OCI-LY7 (cell line): Measurements from ENCODE around the gene ANO2. TPM values are rescaled to one million over a fixed set of nuclear protein-coding genes. Genes with fewer than 3 reads are reported as not detected.

Source experiments
- BruUV-seq: library from RNA; stranded (reverse); fragments of 400-500 nt; replicated peaks from 2 replicates; lab custom pipeline; 2021; lab: Mats Ljungman, UMichigan
- CTCF ChIA-PET: fragments of 300-600 bp; sonication (Branson Sonifier 250); formaldehyde crosslinking; loops from one replicate; lab custom pipeline; 2022; ENCODE audit warnings: antibody characterized with exemption; ENCODE audit not compliant: unreplicated experiment; lab: Charles Lee
- POLR2A ChIA-PET: fragments of 300-600 bp; sonication (Branson Sonifier 250); formaldehyde crosslinking; loops from one replicate; lab custom pipeline; 2022; ENCODE audit warnings: antibody characterized with exemption; lab: Charles Lee
- DNase-seq: peaks from one replicate; pipeline ENCODE4 v3.0.0-alpha.2; 2015; ENCODE audit warnings: low spot score
- H2AFZ ChIP-seq: fragments of 200-600 bp; sonication (generic), shearing (Covaris generic); 2 replicates; pipeline ENCODE4 v1.6.1; 2014; ENCODE audit warnings: mild to moderate bottlenecking, antibody characterized with exemption, low read length, moderate library complexity
- H3K27ac ChIP-seq: fragments of 200-600 bp; sonication (generic); 2 replicates; pipeline ENCODE4 v1.5.1; 2014; ENCODE audit warnings: mixed run types, low read depth, mild to moderate bottlenecking, moderate library complexity, low read length, inconsistent platforms; ENCODE audit not compliant: poor library complexity, severe bottlenecking
- H3K36me3 ChIP-seq: fragments of 200-600 bp; sonication (generic); 2 replicates; pipeline ENCODE4 v1.6.1; 2014; ENCODE audit warnings: mild to moderate bottlenecking, antibody characterized with exemption, low read length, moderate library complexity, mixed read lengths; ENCODE audit not compliant: insufficient read depth
- H3K4me1 ChIP-seq: fragments of 200-600 bp; sonication (generic); 2 replicates; pipeline ENCODE4 v1.5.1; 2014; ENCODE audit warnings: mild to moderate bottlenecking, low read length; ENCODE audit not compliant: insufficient read depth, poor library complexity, severe bottlenecking
- H3K4me2 ChIP-seq: fragments of 200-600 bp; sonication (generic); 2 replicates; pipeline ENCODE4 v1.6.1; 2014; ENCODE audit warnings: mild to moderate bottlenecking, low read length
- H3K4me3 ChIP-seq: fragments of 200-600 bp; sonication (generic); 2 replicates; pipeline ENCODE4 v1.5.1; 2014; ENCODE audit warnings: mild to moderate bottlenecking, low read depth, low read length; ENCODE audit not compliant: poor library complexity, severe bottlenecking
- H3K79me2 ChIP-seq: fragments of 200-600 bp; sonication (generic); 2 replicates; pipeline ENCODE4 v1.6.1; 2016; ENCODE audit warnings: low read depth, mild to moderate bottlenecking, low read length, moderate library complexity, mixed read lengths; ENCODE audit not compliant: insufficient read depth
- H3K9me2 ChIP-seq: fragments of 200-600 bp; sonication (generic); 2 replicates; pipeline ENCODE4 v1.6.1; 2016; ENCODE audit warnings: mild to moderate bottlenecking, low read length, mixed read lengths; ENCODE audit not compliant: insufficient read depth
- H3K9me3 ChIP-seq: fragments of 200-600 bp; sonication (generic); 2 replicates; pipeline ENCODE4 v1.6.1; 2014; ENCODE audit warnings: mild to moderate bottlenecking, mixed run types, low read length, mixed read lengths
- H4K20me1 ChIP-seq: fragments of 200-600 bp; sonication (generic); 2 replicates; pipeline ENCODE4 v1.6.1; 2014; ENCODE audit warnings: mild to moderate bottlenecking, antibody characterized with exemption, low read length, moderate library complexity, mixed read lengths; ENCODE audit not compliant: insufficient read depth
- EZH2phosphoT487 ChIP-seq: fragments of 200-600 bp; sonication (generic); IDR thresholded peaks from 2 replicates; pipeline ENCODE4 v1.6.1; 2018; ENCODE audit warnings: low read depth, borderline replicate concordance, mild to moderate bottlenecking, mixed run types, antibody characterized with exemption, low read length, moderate library complexity, mixed read lengths
- intact Hi-C: fragments of 100-400 bp; cut with micrococcal nuclease; formaldehyde crosslinking; loops from one replicate; pipeline ENCODE4 v1.10.0; 2022; ENCODE audit not compliant: unreplicated experiment
- total RNA-seq, 2 experiments: library from RNA; depleted of rRNA in 1 of 2; stranded (reverse); fragments of >200 nt in 1 of 2; shearing (Covaris generic) in 1 of 2; gene quantifications; 2 replicates each; pipeline ENCODE4 v1.2.3, GENCODE V29; 2014 to 2022
- TF ChIP-seq, protein P1 (sequence below): fragments of 200-600 bp; sonication (generic); conservative IDR thresholded peaks from 2 replicates; pipeline ENCODE4 v1.5.1; 2014; ENCODE audit warnings: mild to moderate bottlenecking, antibody characterized with exemption, low read length, moderate library complexity, mixed read lengths

Gene ANO2
- total RNA-seq, 2 experiments from 2014 or later: not detected

DNA sequence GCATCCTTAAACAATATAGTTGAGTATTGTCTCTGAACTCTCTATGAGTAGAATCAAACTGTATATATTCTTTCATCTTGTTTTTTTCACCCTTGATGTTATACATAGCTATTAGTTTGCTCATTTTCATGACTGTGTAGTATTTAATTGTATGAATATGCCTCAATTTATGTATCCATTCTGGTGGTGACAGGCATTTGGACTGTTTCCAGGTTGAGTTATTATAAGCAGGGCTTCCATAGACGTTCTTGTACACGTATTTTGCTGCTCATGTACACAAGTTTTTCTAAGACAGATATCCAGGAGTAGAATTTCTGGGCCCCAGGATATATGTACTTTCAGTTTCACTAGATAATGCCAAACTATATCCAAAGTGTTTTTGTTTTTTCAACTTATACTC, 301.8 kb downstream of the ANO2 start:
- Histone ChIP-seq H3K4me3 (no peak overlapping the region), H4K20me1 (no peaks in the 10 kb centered on the region), H3K9me2 (no peaks in the 10 kb centered on the region), H3K36me3 (no peaks in the 10 kb centered on the region), H3K4me2 (no peak overlapping the region), H3K27ac (no peak overlapping the region), H3K79me2 (no peaks in the 10 kb centered on the region), H2AFZ (no peak overlapping the region), H3K9me3 (no peaks in the 10 kb centered on the region), H3K4me1 (no peaks in the 10 kb centered on the region)
- DNase-seq: no peak
- intact Hi-C loops: loop anchor here (10.0 kb wide), 1 partner anchor 438 kb away; no protein-coding TSS in a partner anchor
- no TSS peak for BruUV-seq
- TF ChIP-seq EZH2phosphoT487: no peak
- TF ChIP-seq, protein P1, sequence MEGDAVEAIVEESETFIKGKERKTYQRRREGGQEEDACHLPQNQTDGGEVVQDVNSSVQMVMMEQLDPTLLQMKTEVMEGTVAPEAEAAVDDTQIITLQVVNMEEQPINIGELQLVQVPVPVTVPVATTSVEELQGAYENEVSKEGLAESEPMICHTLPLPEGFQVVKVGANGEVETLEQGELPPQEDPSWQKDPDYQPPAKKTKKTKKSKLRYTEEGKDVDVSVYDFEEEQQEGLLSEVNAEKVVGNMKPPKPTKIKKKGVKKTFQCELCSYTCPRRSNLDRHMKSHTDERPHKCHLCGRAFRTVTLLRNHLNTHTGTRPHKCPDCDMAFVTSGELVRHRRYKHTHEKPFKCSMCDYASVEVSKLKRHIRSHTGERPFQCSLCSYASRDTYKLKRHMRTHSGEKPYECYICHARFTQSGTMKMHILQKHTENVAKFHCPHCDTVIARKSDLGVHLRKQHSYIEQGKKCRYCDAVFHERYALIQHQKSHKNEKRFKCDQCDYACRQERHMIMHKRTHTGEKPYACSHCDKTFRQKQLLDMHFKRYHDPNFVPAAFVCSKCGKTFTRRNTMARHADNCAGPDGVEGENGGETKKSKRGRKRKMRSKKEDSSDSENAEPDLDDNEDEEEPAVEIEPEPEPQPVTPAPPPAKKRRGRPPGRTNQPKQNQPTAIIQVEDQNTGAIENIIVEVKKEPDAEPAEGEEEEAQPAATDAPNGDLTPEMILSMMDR: no peak
- ChIA-PET CTCF (no interaction called here), POLR2A (no interaction called here)

DNA sequence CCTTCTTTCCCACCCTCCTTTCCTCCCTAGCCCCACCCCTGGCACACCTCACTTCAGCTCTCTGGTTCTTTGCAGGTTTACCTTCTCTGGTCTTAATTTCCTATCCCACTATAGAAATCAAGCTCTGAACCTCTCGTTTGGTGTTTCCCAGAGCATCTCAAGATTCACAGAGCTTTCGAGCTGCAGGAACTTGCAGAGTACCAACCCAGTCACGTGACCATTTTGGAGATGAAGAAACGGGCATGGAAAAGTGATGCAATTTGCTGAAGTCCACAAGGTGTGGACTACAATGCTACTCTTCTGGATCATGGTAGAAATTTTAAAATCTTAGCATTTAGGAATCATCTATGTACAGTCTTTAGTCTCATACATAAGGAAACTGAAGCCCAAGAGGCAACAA, 307.4 kb downstream of the ANO2 start:
- intact Hi-C loops: no loop called here
- ChIA-PET POLR2A (no interaction called here), CTCF (no interaction called here)
- H3K9me2 ChIP-seq: no peaks in the 10 kb centered on the region
- no peak overlapping the region for H2AFZ ChIP-seq
- TF ChIP-seq EZH2phosphoT487: no peak
- TF ChIP-seq, protein P1: no peak
- no peaks in the 10 kb centered on the region for H3K79me2 ChIP-seq
- H3K4me1 ChIP-seq: no peaks in the 10 kb centered on the region
- BruUV-seq: no TSS peak
- no peaks in the 10 kb centered on the region for H3K36me3 ChIP-seq
- H3K9me3 ChIP-seq: no peaks in the 10 kb centered on the region
- H3K4me3 ChIP-seq: no peak overlapping the region
- H3K27ac ChIP-seq: no peak overlapping the region
- H4K20me1 ChIP-seq: no peaks in the 10 kb centered on the region
- no peak overlapping the region for H3K4me2 ChIP-seq
- DNase-seq: no peak

DNA sequence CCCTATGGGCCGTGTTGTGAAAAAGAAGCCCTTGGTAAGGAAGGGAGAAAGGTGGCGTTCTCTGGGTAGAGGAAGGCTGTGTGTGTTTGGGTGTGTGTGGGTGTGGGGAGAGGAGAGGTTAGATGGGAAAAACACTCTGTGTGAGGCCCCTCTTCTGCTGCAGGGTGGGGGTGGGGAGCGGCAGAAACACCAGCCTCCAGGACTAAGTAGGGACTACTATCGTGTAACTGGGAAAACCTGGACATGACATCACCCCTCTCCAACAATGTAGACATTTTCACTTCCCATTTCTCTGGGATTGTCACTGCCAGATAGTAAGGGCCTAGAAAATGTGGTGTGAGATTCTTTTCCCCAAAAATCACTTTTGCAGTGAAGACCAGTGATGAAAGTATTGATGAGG, 308.2 kb downstream of the ANO2 start:
- intact Hi-C loops: no loop called here
- Histone ChIP-seq H3K36me3 (no peaks in the 10 kb centered on the region), H3K4me2 (no peak overlapping the region), H4K20me1 (no peaks in the 10 kb centered on the region), H3K9me2 (no peaks in the 10 kb centered on the region), H3K4me1 (no peaks in the 10 kb centered on the region), H2AFZ (no peak overlapping the region), H3K4me3 (no peak overlapping the region), H3K79me2 (no peaks in the 10 kb centered on the region), H3K27ac (no peak overlapping the region), H3K9me3 (no peaks in the 10 kb centered on the region)
- no TSS peak for BruUV-seq
- TF ChIP-seq EZH2phosphoT487: no peak
- TF ChIP-seq, protein P1: no peak
- ChIA-PET CTCF (no interaction called here), POLR2A (no interaction called here)
- no peak for DNase-seq
